IMR-90 (cell line): ENCODE results near the gene NUDT3. TPM values are rescaled to one million over a fixed set of nuclear protein-coding genes. Genes with fewer than 3 reads are reported as not detected.

Experiments used
- ATAC-seq: fragments of 200-7000 bp; cut with Tn5 transposase; 2 replicates; pipeline ENCODE4 v1.9.1; 2020; ENCODE audit warnings: low read depth, mild to moderate bottlenecking, moderate library complexity
- BruUV-seq: library from RNA; stranded (reverse); fragments of 400-500 nt; replicated peaks from 2 replicates; lab custom pipeline; 2021; lab: Mats Ljungman, UMichigan
- CTCF ChIA-PET: fragments of 300-600 bp; formaldehyde crosslinking; extraction: SDS; loops from one replicate; lab custom pipeline; 2021; ENCODE audit warnings: antibody characterized with exemption; lab: Yijun Ruan, JAX
- POLR2A ChIA-PET: fragments of 300-600 bp; sonication (Branson Sonifier 250); formaldehyde crosslinking; loops from one replicate; lab custom pipeline; 2022; ENCODE audit warnings: antibody characterized with exemption; ENCODE audit not compliant: unreplicated experiment; lab: Charles Lee
- DNase-seq: peaks from one replicate; pipeline ENCODE4 v3.0.0; 2013
- H2AFZ ChIP-seq: replicated peaks from 2 replicates; pipeline ENCODE3; 2013; ENCODE audit warnings: low read length, mild to moderate bottlenecking; ENCODE audit not compliant: poor library complexity
- H2AK5ac ChIP-seq: 2 replicates; pipeline ENCODE4 v1.6.1; 2013; ENCODE audit warnings: low read depth, low read length, inconsistent platforms
- H2AK9ac ChIP-seq: replicated peaks from 2 replicates; pipeline ENCODE3; 2013; ENCODE audit warnings: mild to moderate bottlenecking, low read depth, low read length, moderate library complexity; ENCODE audit not compliant: poor library complexity
- H2BK120ac ChIP-seq: 2 replicates; pipeline ENCODE4 v1.6.1; 2013; ENCODE audit warnings: low read depth, low read length, inconsistent platforms
- H2BK15ac ChIP-seq: 3 replicates; pipeline ENCODE4 v1.6.1; 2013; ENCODE audit warnings: low read depth, low read length, inconsistent platforms
- H2BK20ac ChIP-seq: 2 replicates; pipeline ENCODE4 v1.6.1; 2013; ENCODE audit warnings: low read depth, mild to moderate bottlenecking, inconsistent platforms, low read length, moderate library complexity
- H2BK5ac ChIP-seq: 2 replicates; pipeline ENCODE4 v1.6.1; 2013; ENCODE audit warnings: mild to moderate bottlenecking, low read depth, low read length, inconsistent platforms; ENCODE audit not compliant: poor library complexity, severe bottlenecking
- H3K14ac ChIP-seq: replicated peaks from 2 replicates; pipeline ENCODE4 v1.6.1; 2013; ENCODE audit warnings: low read depth, low read length, inconsistent platforms
- H3K18ac ChIP-seq: 2 replicates; pipeline ENCODE4 v1.6.1; 2013; ENCODE audit warnings: low read depth, low read length, control low read depth
- H3K23ac ChIP-seq: 2 replicates; pipeline ENCODE4 v1.6.1; 2013; ENCODE audit warnings: low read depth, low read length, inconsistent platforms
- H3K27ac ChIP-seq: 2 replicates; pipeline ENCODE4 v1.5.1; 2013; ENCODE audit warnings: mild to moderate bottlenecking, control low read depth, low read length; ENCODE audit not compliant: insufficient read depth
- H3K27me3 ChIP-seq: 2 replicates; pipeline ENCODE4 v1.6.1; 2013; ENCODE audit warnings: low read length; ENCODE audit not compliant: control insufficient read depth, insufficient read depth
- H3K36me3 ChIP-seq: 2 replicates; pipeline ENCODE4 v1.6.1; 2013; ENCODE audit warnings: low read length, mixed read lengths; ENCODE audit not compliant: control insufficient read depth, insufficient read depth
- H3K4ac ChIP-seq: 2 replicates; pipeline ENCODE4 v1.6.1; 2013; ENCODE audit warnings: low read depth, low read length, inconsistent platforms
- H3K4me1 ChIP-seq: 2 replicates; pipeline ENCODE4 v1.6.1; 2013; ENCODE audit warnings: low read length, mixed read lengths; ENCODE audit not compliant: control insufficient read depth, insufficient read depth
- H3K4me2 ChIP-seq: 2 replicates; pipeline ENCODE4 v1.6.1; 2013; ENCODE audit warnings: low read depth, mild to moderate bottlenecking, control low read depth, low read length, moderate library complexity
- H3K4me3 ChIP-seq: 2 replicates; pipeline ENCODE4 v1.5.1; 2013; ENCODE audit warnings: low read depth, mild to moderate bottlenecking, control low read depth, low read length, moderate library complexity; ENCODE audit not compliant: insufficient read depth
- H3K56ac ChIP-seq: 2 replicates; pipeline ENCODE4 v1.6.1; 2013; ENCODE audit warnings: low read length, inconsistent platforms; ENCODE audit not compliant: insufficient read depth; ENCODE audit errors: extremely low read depth
- H3K79me1 ChIP-seq, 2 experiments: 2 replicates each; pipeline ENCODE4 v1.6.1; 2013; ENCODE audit warnings: low read length in 2 of 2, inconsistent platforms in 1 of 2, low read depth in 1 of 2
- H3K9ac ChIP-seq: 2 replicates; pipeline ENCODE4 v1.6.1; 2013; ENCODE audit warnings: low read depth, low read length, control low read depth
- H3K9me1 ChIP-seq: 2 replicates; pipeline ENCODE4 v1.6.1; 2013; ENCODE audit warnings: low read length, inconsistent platforms; ENCODE audit not compliant: insufficient read depth
- H3K9me3 ChIP-seq: 2 replicates; pipeline ENCODE4 v1.6.1; 2013; ENCODE audit warnings: low read length; ENCODE audit not compliant: control insufficient read depth, insufficient read depth
- H4K20me1 ChIP-seq: 2 replicates; pipeline ENCODE4 v1.6.1; 2013; ENCODE audit warnings: low read length, inconsistent platforms; ENCODE audit not compliant: insufficient read depth
- H4K5ac ChIP-seq: 2 replicates; pipeline ENCODE4 v1.6.1; 2013; ENCODE audit warnings: mild to moderate bottlenecking, low read depth, low read length, control low read depth
- H4K8ac ChIP-seq, 2 experiments: 2 replicates each; pipeline ENCODE4 v1.6.1; 2013; ENCODE audit warnings: low read depth in 2 of 2, low read length in 2 of 2, control low read depth in 1 of 2, inconsistent platforms in 1 of 2
- H4K91ac ChIP-seq: 2 replicates; pipeline ENCODE4 v1.6.1; 2013; ENCODE audit warnings: low read depth, low read length, inconsistent platforms; ENCODE audit not compliant: insufficient read depth
- CEBPB ChIP-seq: IDR thresholded peaks from 2 replicates; pipeline ENCODE4 v1.6.1; 2012; ENCODE audit warnings: low read depth, low read length, improper control_type of control experiment
- CHD1 ChIP-seq: IDR thresholded peaks from 2 replicates; pipeline ENCODE4 v1.6.1; 2012; ENCODE audit warnings: low read depth, low read length, improper control_type of control experiment
- ELK1 ChIP-seq: fragments of 150-350 bp; IDR thresholded peaks from 2 replicates; pipeline ENCODE4 v1.6.1; 2016; ENCODE audit warnings: low read depth, mild to moderate bottlenecking, low read length, moderate library complexity, borderline replicate concordance
- MXI1 ChIP-seq: IDR thresholded peaks from 2 replicates; pipeline ENCODE4 v1.6.1; 2012; ENCODE audit warnings: low read depth, mild to moderate bottlenecking, low read length, moderate library complexity, borderline replicate concordance
- POLR2A ChIP-seq: IDR thresholded peaks from 2 replicates; pipeline ENCODE4 v1.6.1; 2012; ENCODE audit warnings: mild to moderate bottlenecking, low read depth, low read length
- RAD21 ChIP-seq: IDR thresholded peaks from 2 replicates; pipeline ENCODE4 v1.6.1; 2012; ENCODE audit warnings: low read length, improper control_type of control experiment
- WGBS, 2 experiments: methylation state at CpG; one replicate each; pipeline versions ENCODE4 v1.1.5 to v1.1.7; 2013; ENCODE audit warnings: missing lambda C conversion rate in 2 of 2; ENCODE audit not compliant: insufficient read length in 1 of 2; ENCODE audit errors: extremely low coverage in 2 of 2; 5-methylcytosine and 5-hydroxymethylcytosine counted together
- dilution Hi-C: fragments of 300-500 bp; cut with HindIII; formaldehyde crosslinking; loops from one replicate; pipeline ENCODE4 v1.14.3; 2018; ENCODE audit warnings: low sequenced_read_pairs; ENCODE audit not compliant: unreplicated experiment
- in situ Hi-C: fragments of 300-500 bp; cut with MboI; formaldehyde crosslinking; loops from 3 replicates; pipeline ENCODE4 v1.14.3; 2019; ENCODE audit warnings: low sequenced_read_pairs, inconsistent platforms, mixed read lengths
- intact Hi-C: fragments of 100-400 bp; cut with micrococcal nuclease; formaldehyde crosslinking; loops from 2 replicates; pipeline ENCODE4 v1.10.0; 2022
- polyA plus RNA-seq, 3 experiments: library from polyadenylated mRNA; depleted of rRNA; stranded (reverse); fragments of >200 nt; gene quantifications; 2 replicates each; pipeline ENCODE4 v1.2.3, GENCODE V29; 2012; ENCODE audit warnings: low replicate concordance in 1 of 3
- total RNA-seq: library from RNA; depleted of rRNA; stranded (reverse); fragments of >200 nt; gene quantifications from 2 replicates; pipeline ENCODE4 v1.2.3, GENCODE V29; 2012

Gene NUDT3
- total and polyA plus RNA-seq, 2 of the 4 experiments (the other 2 are of a cell fraction): 10.1 to 17.2 TPM

- peaks cover 7 to 53% of the 10 kb centered on the region in 2 experiments; a peak in 3 of 4 replicates for H3K79me1 ChIP-seq
- no peak overlapping the region for H3K4me3 ChIP-seq
- in situ Hi-C loops (no loop called here), dilution Hi-C loops (no loop called here), intact Hi-C loops (no loop called here)
- no peak overlapping the region for H3K27ac ChIP-seq
- no peak overlapping the region for H2BK5ac ChIP-seq
- H3K9me3 ChIP-seq: no peaks in the 10 kb centered on the region
- H3K14ac ChIP-seq: no peak overlapping the region
- no peak overlapping the region for H2AK9ac ChIP-seq
- ChIA-PET CTCF (interaction anchor here (1.3 kb wide), 1 partner anchor 114 kb away, joined by 3 read pairs; no protein-coding TSS in a partner anchor), POLR2A (no interaction called here)
- peaks cover 29% of the 10 kb centered on the region for H4K20me1 ChIP-seq
- WGBS, 2 experiments: no CpG with 5 or more reads among the region's 1 CpG
- H2BK15ac ChIP-seq: no peak overlapping the region
- no peak overlapping the region for H2AK5ac ChIP-seq
- no peak overlapping the region for H3K56ac ChIP-seq
- no peak overlapping the region for H4K5ac ChIP-seq
- no peaks in the 10 kb centered on the region for H3K36me3 ChIP-seq
- DNase-seq (no peak), ATAC-seq (no peak)
- no peak overlapping the region for H2AFZ ChIP-seq
- no TSS peak for BruUV-seq
- no peak overlapping the region for H2BK120ac ChIP-seq
- H3K9me1 ChIP-seq: peaks cover 5% of the 10 kb centered on the region
- no peak overlapping the region for H3K4ac ChIP-seq
- no peaks in the 10 kb centered on the region for H3K27me3 ChIP-seq
- H3K9ac ChIP-seq: no peak overlapping the region
- no peak overlapping the region for H3K23ac ChIP-seq
- no peak overlapping the region for H4K91ac ChIP-seq
- no peak overlapping the region for H4K8ac ChIP-seq
- no peak overlapping the region for H2BK20ac ChIP-seq
- no peak overlapping the region for H3K18ac ChIP-seq
- no peak overlapping the region for H3K4me2 ChIP-seq
- peaks cover 4% of the 10 kb centered on the region; the same call in 1 of the 2 replicates for H3K4me1 ChIP-seq
- no peak for TF ChIP-seq ELK1
- TF ChIP-seq CHD1: no peak
- no peak for TF ChIP-seq POLR2A
- TF ChIP-seq MXI1: no peak
- TF ChIP-seq CEBPB: no peak
- TF ChIP-seq RAD21: no peak
Observed at GRCh38 chr6:34300332-34300751, 92.1 kb downstream of the NUDT3 start.
